DOHH2 (cell line): ENCODE measurements around the gene KDM6B.

ENCODE experiments used
- CTCF ChIP-seq: fragments of 200-600 bp; sonication (generic); IDR thresholded peaks from one replicate; pipeline ENCODE4 v1.5.1; 2014; ENCODE audit warnings: antibody characterized with exemption, mild to moderate bottlenecking, low read depth, low read length; ENCODE audit not compliant: poor library complexity, severe bottlenecking
- EZH2phosphoT487 ChIP-seq: fragments of 200-600 bp; sonication (generic); IDR thresholded peaks from 2 replicates; pipeline ENCODE4 v1.6.1; 2017; ENCODE audit warnings: borderline replicate concordance, mild to moderate bottlenecking, antibody characterized with exemption, low read length, moderate library complexity, mixed read lengths

- TF ChIP-seq CTCF (no peak), EZH2phosphoT487 (no peak)
Observed at GRCh38 chr17:7833795-7834541, at the start of gene KDM6B.
